ENCODE data around the gene DCBLD1. TPM values are rescaled to one million over a fixed set of nuclear protein-coding genes. Genes with fewer than 3 reads are reported as not detected.

The DCBLD1 gene
- total and polyA plus RNA-seq, 2 of the 13 experiments (the other 11 are each of a cell fraction or from before 2014, with no cell fraction given) = 23.2 to 41.5 TPM

- TF ChIP-seq ZBED4 (CRISPR knock-in tag; IDR thresholded peaks at IDR 0.05; ENCODE audit: borderline replicate concordance) = peak; percentile 75
- TF ChIP-seq KAT8 (CRISPR knock-in tag; IDR thresholded peaks at IDR 0.05) = peak; percentile 61; the same call in 1 of the 2 replicates
- peak; percentile 62; the same call in 1 of the 2 replicates for TF ChIP-seq MEF2D (CRISPR knock-in tag; IDR thresholded peaks at IDR 0.05)
- peak; percentile 67 for TF ChIP-seq ZNF431 (CRISPR knock-in tag; IDR thresholded peaks at IDR 0.05; ENCODE audit: borderline replicate concordance, low read depth)
- no peak for TF ChIP-seq ZSCAN22 (CRISPR knock-in tag; IDR thresholded peaks at IDR 0.05)
- TF ChIP-seq HNF4G (IDR thresholded peaks at IDR 0.05; ENCODE audit: borderline replicate concordance, low read depth, low read length) = peak; percentile 79; the same call in 1 of the 2 replicates
- TF ChIP-seq HNF4G (CRISPR knock-in tag; IDR thresholded peaks at IDR 0.05; ENCODE audit: borderline replicate concordance, low read depth) = no peak
- TF ChIP-seq KLF16 (CRISPR knock-in tag; IDR thresholded peaks at IDR 0.05) = peak in 1 of 2 experiments; percentile 88; a peak in 2 of 4 replicates
- peak; percentile 93; the same call in 1 of the 2 replicates for TF ChIP-seq ZNF800 (CRISPR knock-in tag; IDR thresholded peaks at IDR 0.05)
- TF ChIP-seq DBP (CRISPR knock-in tag; IDR thresholded peaks at IDR 0.05; ENCODE audit: not compliant biosample characterization) = peak; percentile 52
- 0 out of 2 replicates have a peak, but pooled peaks have one; percentile 21 for TF ChIP-seq MTERF4 (CRISPR knock-in tag; IDR thresholded peaks at IDR 0.05)
- TF ChIP-seq ZNF724P (CRISPR knock-in tag; IDR thresholded peaks at IDR 0.05; ENCODE audit: borderline replicate concordance) = peak; percentile 70; the same call in 1 of the 2 replicates
- peak; percentile 75; the same call in 1 of the 2 replicates for TF ChIP-seq PITX1 (CRISPR knock-in tag; IDR thresholded peaks at IDR 0.05)
- no peak for TF ChIP-seq NFE2 (CRISPR knock-in tag; IDR thresholded peaks at IDR 0.05)
- TF ChIP-seq TERF1 (CRISPR knock-in tag; IDR thresholded peaks at IDR 0.05) = no peak
- peak; percentile 42; the same call in 1 of the 2 replicates for TF ChIP-seq ZNF878 (CRISPR knock-in tag; IDR thresholded peaks at IDR 0.05)
- TF ChIP-seq ZNF460 (CRISPR knock-in tag; IDR thresholded peaks at IDR 0.05; ENCODE audit: borderline replicate concordance) = no peak
- TF ChIP-seq MNT (IDR thresholded peaks at IDR 0.05) = no peak; the same call in 1 of the 2 replicates
Measured at GRCh38 chr6:117481278-117481925, 1.1 kb upstream of the DCBLD1 start (continued).
